Measurements from ENCODE around the gene ERBIN.
"Not testable (repeated sequence)": the region's sequence is repeated elsewhere in the genome, so short reads cannot be mapped to it uniquely, and the experiment has no call there.

The ERBIN gene

GRCh38 chr5:65954200-65954599, 27.8 kb downstream of the ERBIN start:
- POLR2A ChIA-PET: no interaction called here
- no peak for TF ChIP-seq SP1 (IDR thresholded peaks at IDR 0.05)
- no peak for TF ChIP-seq BHLHE40 (IDR thresholded peaks at IDR 0.05; ENCODE audit: borderline replicate concordance)
- TF ChIP-seq HDGF (IDR thresholded peaks at IDR 0.05; ENCODE audit: borderline replicate concordance): no peak
- TF ChIP-seq FOXM1 (IDR thresholded peaks at IDR 0.05; ENCODE audit: borderline replicate concordance): no peak
- no peak for TF ChIP-seq ARNT (IDR thresholded peaks at IDR 0.05)
- TF ChIP-seq ZNF384 (IDR thresholded peaks at IDR 0.05): no peak
- TF ChIP-seq SUZ12 (IDR thresholded peaks at IDR 0.05): no peak
- no peak for TF ChIP-seq L3MBTL2 (conservative IDR thresholded peaks at IDR 0.05)
- TF ChIP-seq FOXA1 (IDR thresholded peaks at IDR 0.05): no peak
- TF ChIP-seq CTBP1 (IDR thresholded peaks at IDR 0.05; ENCODE audit: borderline replicate concordance): no peak
- no peak for TF ChIP-seq TARDBP (IDR thresholded peaks at IDR 0.05)
- no peak for TF ChIP-seq LEF1 (IDR thresholded peaks at IDR 0.05; ENCODE audit: borderline replicate concordance)
- TF ChIP-seq NFRKB (IDR thresholded peaks at IDR 0.05): no peak
- DNase-seq (ENCODE audit: extremely low spot score): no peak
- CTCF ChIA-PET: no interaction called here

GRCh38 chr5:65955746-65956145, 29.4 kb downstream of the ERBIN start:
- ChIA-PET CTCF (no interaction called here), POLR2A (no interaction called here)

GRCh38 chr5:65957703-65958102, 31.3 kb downstream of the ERBIN start:
- DNase-seq (ENCODE audit: extremely low spot score); CTCF ChIA-PET: not testable (repeated sequence)

More at GRCh38 chr5:65955746-65956145, 29.4 kb downstream of the ERBIN start:
- no peak for DNase-seq (ENCODE audit: extremely low spot score)
- TF ChIP-seq FOXK2 (IDR thresholded peaks at IDR 0.05) (no peak), ZNF384 (IDR thresholded peaks at IDR 0.05) (no peak), CTBP1 (IDR thresholded peaks at IDR 0.05; ENCODE audit: borderline replicate concordance) (no peak), TARDBP (IDR thresholded peaks at IDR 0.05) (no peak), SUZ12 (IDR thresholded peaks at IDR 0.05) (no peak)

GRCh38 chr5:65961633-65962032, 35.3 kb downstream of the ERBIN start:
- ChIA-PET CTCF (no interaction called here), POLR2A (no interaction called here)
- no peak for DNase-seq (ENCODE audit: extremely low spot score)
- TF ChIP-seq ARNT (IDR thresholded peaks at IDR 0.05) (no peak), L3MBTL2 (conservative IDR thresholded peaks at IDR 0.05) (no peak), BHLHE40 (IDR thresholded peaks at IDR 0.05; ENCODE audit: borderline replicate concordance) (no peak), HDGF (IDR thresholded peaks at IDR 0.05; ENCODE audit: borderline replicate concordance) (no peak)

More at GRCh38 chr5:65957703-65958102, 31.3 kb downstream of the ERBIN start:
- POLR2A ChIA-PET: not testable (repeated sequence)

GRCh38 chr5:65967288-65968066, 41.1 kb downstream of the ERBIN start:
- TF ChIP-seq TARDBP (IDR thresholded peaks at IDR 0.05): no peak
- no peak for TF ChIP-seq NFRKB (IDR thresholded peaks at IDR 0.05)
- no peak for TF ChIP-seq CTBP1 (IDR thresholded peaks at IDR 0.05; ENCODE audit: borderline replicate concordance)
- no peak for TF ChIP-seq PKNOX1 (IDR thresholded peaks at IDR 0.05)
- TF ChIP-seq BHLHE40 (IDR thresholded peaks at IDR 0.05; ENCODE audit: borderline replicate concordance): no peak
- no peak for DNase-seq (ENCODE audit: extremely low spot score)
- POLR2A ChIA-PET: no interaction called here
- CTCF ChIA-PET: no interaction called here

GRCh38 chr5:65969539-65970393, 43.4 kb downstream of the ERBIN start:
- ChIA-PET CTCF (interaction anchor here (0.6 kb wide), 1 partner anchor 254 kb away, joined by 4 read pairs; no protein-coding TSS in a partner anchor), POLR2A (no interaction called here)
- no peak for DNase-seq (ENCODE audit: extremely low spot score)
- TF ChIP-seq PKNOX1 (IDR thresholded peaks at IDR 0.05) (peak; percentile 91), CTBP1 (IDR thresholded peaks at IDR 0.05; ENCODE audit: borderline replicate concordance) (peak; percentile 85; the same call in 1 of the 2 replicates), BHLHE40 (IDR thresholded peaks at IDR 0.05; ENCODE audit: borderline replicate concordance) (no peak)

- no peak for DNase-seq (ENCODE audit: extremely low spot score)
- CTCF ChIA-PET: no interaction called here
- POLR2A ChIA-PET: no interaction called here
- TF ChIP-seq ZNF384 (IDR thresholded peaks at IDR 0.05): peak; percentile 60
- TF ChIP-seq HDGF (IDR thresholded peaks at IDR 0.05; ENCODE audit: borderline replicate concordance): no peak
- TF ChIP-seq L3MBTL2 (conservative IDR thresholded peaks at IDR 0.05): no peak
- TF ChIP-seq PKNOX1 (IDR thresholded peaks at IDR 0.05): 0 out of 2 replicates have a peak, but pooled peaks have one; percentile 17
- no peak for TF ChIP-seq SP1 (IDR thresholded peaks at IDR 0.05)
These were observed 44.3 kb downstream of the ERBIN start for GRCh38 chr5:65970481-65971367.

Data from HEK293T (cell line).